GM12873 (cell line): ENCODE results near the gene CCDC93.

ENCODE experiments used
- CTCF ChIP-seq: IDR thresholded peaks from 2 replicates; pipeline ENCODE4 v1.5.1; 2012; ENCODE audit warnings: low read depth, mild to moderate bottlenecking, moderate library complexity, low read length, control low read depth; ENCODE audit not compliant: insufficient read depth; ENCODE audit errors: missing control alignments

Gene CCDC93

GRCh38 chr2:118044854-118045253 lies 31.0 kb upstream of the CCDC93 start:
- TF ChIP-seq CTCF: no peak

GRCh38 chr2:118044103-118044716 lies 30.3 kb upstream of the CCDC93 start:
- TF ChIP-seq CTCF: no peak

DNA sequence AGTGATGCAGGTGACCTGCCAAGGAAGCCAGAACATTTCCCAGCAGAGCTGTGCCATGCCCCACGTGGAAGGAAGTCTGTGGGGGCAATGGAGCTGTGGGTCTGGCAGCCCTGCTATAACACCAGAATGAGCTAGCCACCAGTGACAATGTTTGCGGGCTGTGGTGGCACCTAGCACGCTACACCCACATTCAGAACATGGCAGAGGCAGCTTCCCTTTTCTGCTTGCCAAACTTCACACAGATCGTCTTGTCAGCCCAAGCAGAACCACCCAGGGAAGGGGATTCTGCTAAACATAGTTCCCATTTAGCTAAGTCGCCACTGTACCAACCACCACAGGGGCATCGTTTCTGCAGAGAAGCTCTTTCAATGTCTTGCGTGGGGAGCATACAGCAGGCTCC lies 27.0 kb upstream of the CCDC93 start:
- no peak for TF ChIP-seq CTCF

DNA sequence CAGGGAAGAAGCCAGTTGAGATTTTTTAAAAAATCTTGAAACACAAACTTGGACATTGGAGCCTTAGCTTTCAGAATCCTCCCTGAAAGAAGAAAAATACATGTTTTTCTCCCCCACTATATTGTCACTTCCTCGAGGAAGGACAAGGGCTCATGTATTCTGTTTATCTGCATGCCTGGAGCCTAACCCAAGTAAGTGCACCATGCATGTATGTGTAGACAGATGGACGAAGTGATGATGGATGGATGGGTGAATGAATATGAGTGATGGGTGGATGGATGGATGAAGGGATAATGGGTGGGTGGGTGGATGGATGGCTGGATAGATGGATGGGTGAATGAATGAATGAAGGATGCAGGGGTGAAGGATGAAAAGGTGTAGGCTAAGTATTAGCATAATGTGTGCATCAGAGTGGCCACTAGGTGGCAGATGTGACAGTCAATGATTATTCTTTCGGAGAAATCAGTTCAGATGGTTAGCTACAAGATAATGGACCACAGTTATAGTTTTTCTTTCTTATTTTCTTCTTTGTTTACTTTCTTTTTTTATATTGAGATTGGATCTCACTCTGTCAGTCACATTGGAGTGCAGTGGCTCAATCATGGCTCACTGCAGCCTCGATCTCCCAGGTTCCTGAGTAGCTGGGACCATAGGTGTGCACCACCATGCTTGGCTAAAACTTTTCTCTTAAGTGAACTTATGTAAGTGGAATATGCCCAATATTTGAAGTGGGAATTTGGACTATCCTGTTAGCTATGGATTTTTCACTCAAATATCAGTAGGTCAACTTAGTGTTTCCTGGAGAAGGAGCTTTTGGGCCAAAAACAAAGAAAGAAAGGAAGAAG lies 18.5 kb upstream of the CCDC93 start:
- peak; percentile 80 for TF ChIP-seq CTCF

GRCh38 chr2:118031566-118031965 lies 17.7 kb upstream of the CCDC93 start:
- TF ChIP-seq CTCF: no peak

GRCh38 chr2:118029025-118029424 lies 15.2 kb upstream of the CCDC93 start:
- TF ChIP-seq CTCF: no peak

DNA sequence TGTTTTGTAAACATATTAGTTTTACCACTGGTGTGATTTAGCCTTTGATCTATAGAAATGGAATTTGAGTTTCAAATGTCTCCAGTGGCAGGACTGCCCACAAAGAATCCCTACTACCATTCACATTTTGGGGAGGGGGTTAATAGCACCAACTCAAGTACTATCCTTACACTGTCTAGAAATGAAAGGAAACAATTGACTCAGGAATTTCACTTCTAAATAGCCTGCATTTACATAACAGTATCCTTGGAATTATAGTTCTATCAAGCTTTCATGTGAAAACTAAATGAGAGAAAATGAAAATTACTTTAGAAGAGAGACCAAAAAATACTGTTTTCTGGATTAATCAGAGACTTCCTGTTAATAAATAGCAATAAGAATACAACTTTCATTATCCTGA lies 7.5 kb upstream of the CCDC93 start:
- no peak for TF ChIP-seq CTCF
